Calu3 (cell line): ENCODE data around the gene CHRNA3. TPM values are rescaled to one million over a fixed set of nuclear protein-coding genes. Genes with fewer than 3 reads are reported as not detected.
"Not testable (repeated sequence)": the region's sequence is repeated elsewhere in the genome, so short reads cannot be mapped to it uniquely, and the experiment has no call there.

Experiments used
- BruUV-seq: library from RNA; stranded (reverse); fragments of 400-500 nt; replicated peaks from 2 replicates; lab custom pipeline; 2021; lab: Mats Ljungman, UMichigan
- CTCF ChIA-PET: fragments of 300-600 bp; sonication (Branson Sonifier 250); formaldehyde crosslinking; loops from one replicate; lab custom pipeline; 2022; ENCODE audit warnings: antibody characterized with exemption; lab: Charles Lee
- DNase-seq: peaks from one replicate; pipeline ENCODE4 v3.0.0; 2022
- H3K27ac Mint-ChIP-seq: one replicate; pipeline ENCODE4 v1.8.0; 2022; ENCODE audit warnings: mixed read lengths; ENCODE audit not compliant: unreplicated experiment
- H3K27me3 Mint-ChIP-seq: one replicate; pipeline ENCODE4 v1.8.0; 2022; ENCODE audit warnings: mixed read lengths; ENCODE audit not compliant: unreplicated experiment
- H3K36me3 Mint-ChIP-seq: one replicate; pipeline ENCODE4 v1.8.0; 2022; ENCODE audit warnings: mild to moderate bottlenecking, moderate library complexity, mixed read lengths; ENCODE audit not compliant: insufficient read depth, unreplicated experiment
- H3K4me1 Mint-ChIP-seq: one replicate; pipeline ENCODE4 v1.8.0; 2022; ENCODE audit warnings: mild to moderate bottlenecking, low read depth, mixed read lengths; ENCODE audit not compliant: unreplicated experiment
- H3K4me3 Mint-ChIP-seq: one replicate; pipeline ENCODE4 v1.8.0; 2022; ENCODE audit warnings: mild to moderate bottlenecking, low read depth, moderate library complexity, mixed read lengths; ENCODE audit not compliant: unreplicated experiment
- H3K9me3 Mint-ChIP-seq: one replicate; pipeline ENCODE4 v1.8.0; 2022; ENCODE audit warnings: low read depth, mixed read lengths; ENCODE audit not compliant: unreplicated experiment
- CTCF ChIP-seq: fragments of 200-600 bp; IDR thresholded peaks from one replicate; pipeline ENCODE4 v1.8.0; 2022; ENCODE audit warnings: antibody characterized with exemption; ENCODE audit not compliant: unreplicated experiment
- intact Hi-C: fragments of 100-400 bp; cut with micrococcal nuclease; formaldehyde crosslinking; loops from one replicate; pipeline ENCODE4 v1.10.0; 2022; ENCODE audit not compliant: unreplicated experiment
- total RNA-seq: library from RNA; stranded (reverse); gene quantifications from 2 replicates; pipeline ENCODE4 v1.2.3, GENCODE V29; 2022

Gene CHRNA3
- total RNA-seq, 1 experiment from 2014 or later: not detected

- Mint-ChIP-seq H3K4me3 (no peak overlapping the region), H3K27me3 (peaks cover 42% of the 10 kb centered on the region), H3K36me3 (no peaks in the 10 kb centered on the region), H3K4me1 (no peaks in the 10 kb centered on the region), H3K9me3 (no peaks in the 10 kb centered on the region), H3K27ac (no peak overlapping the region)
- DNase-seq: no peak
- intact Hi-C loops: no loop called here
- no peak for TF ChIP-seq CTCF
- CTCF ChIA-PET: interaction anchor here (0.6 to 1.2 kb wide), 2 partner anchors 35 to 386 kb away, joined by 3 to 5 read pairs; no protein-coding TSS in a partner anchor
- BruUV-seq: no TSS peak
Observed at GRCh38 chr15:78616506-78616905, 4.3 kb downstream of the CHRNA3 start.

GRCh38 chr15:78615151-78615589 is 5.6 kb downstream of the CHRNA3 start:
- H3K27ac Mint-ChIP-seq: no peak overlapping the region

GRCh38 chr15:78614021-78614420 is 6.8 kb downstream of the CHRNA3 start:
- H3K9me3 Mint-ChIP-seq: no peaks in the 10 kb centered on the region

More at GRCh38 chr15:78615151-78615589, 5.6 kb downstream of the CHRNA3 start:
- TF ChIP-seq CTCF: no peak
- no peak for DNase-seq
- Mint-ChIP-seq H3K9me3 (no peaks in the 10 kb centered on the region), H3K36me3 (no peaks in the 10 kb centered on the region), H3K27me3 (peaks cover 48% of the 10 kb centered on the region), H3K4me1 (no peaks in the 10 kb centered on the region), H3K4me3 (no peak overlapping the region)
- CTCF ChIA-PET: interaction anchor here (1.2 kb wide), 1 partner anchor 36 kb away, joined by 3 read pairs; no protein-coding TSS in a partner anchor
- BruUV-seq: no TSS peak
- intact Hi-C loops: no loop called here

GRCh38 chr15:78609551-78609950 is 11.2 kb downstream of the CHRNA3 start:
- peaks cover 74% of the 10 kb centered on the region for H3K27me3 Mint-ChIP-seq
- DNase-seq, intact Hi-C loops, H3K4me3 Mint-ChIP-seq, H3K4me1 Mint-ChIP-seq, H3K36me3 Mint-ChIP-seq, H3K9me3 Mint-ChIP-seq, H3K27ac Mint-ChIP-seq, CTCF ChIA-PET, BruUV-seq: not testable (repeated sequence)

More at GRCh38 chr15:78614021-78614420, 6.8 kb downstream of the CHRNA3 start:
- Mint-ChIP-seq H3K36me3 (no peaks in the 10 kb centered on the region), H3K27me3 (peaks cover 48% of the 10 kb centered on the region), H3K4me3 (no peak overlapping the region), H3K4me1 (no peaks in the 10 kb centered on the region), H3K27ac (no peak overlapping the region)
- DNase-seq: no peak
- intact Hi-C loops: no loop called here
- BruUV-seq: no TSS peak
- TF ChIP-seq CTCF: no peak
- CTCF ChIA-PET: no interaction called here

GRCh38 chr15:78605680-78606079 is 15.1 kb downstream of the CHRNA3 start:
- H3K27me3 Mint-ChIP-seq: peaks cover 64% of the 10 kb centered on the region
- BruUV-seq: no TSS peak
- peaks cover 2% of the 10 kb centered on the region for H3K9me3 Mint-ChIP-seq
- H3K4me3 Mint-ChIP-seq: no peak overlapping the region
- intact Hi-C loops: no loop called here
- TF ChIP-seq CTCF: no peak
- DNase-seq: no peak
- H3K36me3 Mint-ChIP-seq: no peaks in the 10 kb centered on the region
- no peaks in the 10 kb centered on the region for H3K4me1 Mint-ChIP-seq
- CTCF ChIA-PET: no interaction called here
- H3K27ac Mint-ChIP-seq: no peak overlapping the region
